Stimulated activated CD4-positive, alpha-beta T cell treated with anti-CD3 and anti-CD28 coated beads, Interleukin-15, amount 100 ng/mL, for 24 hours (primary cell): ENCODE data around the gene ANXA8L1.
"Not testable (repeated sequence)": the region's sequence is repeated elsewhere in the genome, so short reads cannot be mapped to it uniquely, and the experiment has no call there.

ENCODE experiments used
- DNase-seq: peaks from one replicate; pipeline ENCODE4 v3.0.0-alpha.2; 2020

The ANXA8L1 gene, protein sequence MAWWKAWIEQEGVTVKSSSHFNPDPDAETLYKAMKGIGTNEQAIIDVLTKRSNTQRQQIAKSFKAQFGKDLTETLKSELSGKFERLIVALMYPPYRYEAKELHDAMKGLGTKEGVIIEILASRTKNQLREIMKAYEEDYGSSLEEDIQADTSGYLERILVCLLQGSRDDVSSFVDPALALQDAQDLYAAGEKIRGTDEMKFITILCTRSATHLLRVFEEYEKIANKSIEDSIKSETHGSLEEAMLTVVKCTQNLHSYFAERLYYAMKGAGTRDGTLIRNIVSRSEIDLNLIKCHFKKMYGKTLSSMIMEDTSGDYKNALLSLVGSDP

DNA sequence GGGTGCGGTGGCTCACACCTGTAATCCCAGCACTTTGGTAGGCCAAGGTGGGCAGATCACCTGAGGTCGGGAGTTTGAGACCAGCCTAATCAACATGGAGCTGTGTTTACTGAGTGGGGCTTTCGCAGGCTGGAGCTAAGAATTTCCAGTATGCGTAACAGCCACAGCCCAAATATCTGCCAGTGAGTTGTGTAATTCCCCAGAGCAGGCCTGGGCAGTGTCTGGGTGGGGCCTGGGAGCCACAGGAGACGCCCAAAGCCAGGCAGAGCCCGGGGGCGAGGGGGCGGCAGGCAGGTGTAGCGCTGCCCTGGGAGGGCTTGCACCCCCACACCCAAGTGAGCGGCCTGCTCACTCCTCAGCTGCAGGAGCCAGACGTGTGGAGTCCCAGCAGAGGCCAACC is at the start of gene ANXA8L1:
Gene ANXA8L1, plus strand, starts transcription at position 371 of the 400 bp plus-strand sequence. CDS start 76 bp downstream, outside the sequence.
- DNase-seq = not testable (repeated sequence)

DNA sequence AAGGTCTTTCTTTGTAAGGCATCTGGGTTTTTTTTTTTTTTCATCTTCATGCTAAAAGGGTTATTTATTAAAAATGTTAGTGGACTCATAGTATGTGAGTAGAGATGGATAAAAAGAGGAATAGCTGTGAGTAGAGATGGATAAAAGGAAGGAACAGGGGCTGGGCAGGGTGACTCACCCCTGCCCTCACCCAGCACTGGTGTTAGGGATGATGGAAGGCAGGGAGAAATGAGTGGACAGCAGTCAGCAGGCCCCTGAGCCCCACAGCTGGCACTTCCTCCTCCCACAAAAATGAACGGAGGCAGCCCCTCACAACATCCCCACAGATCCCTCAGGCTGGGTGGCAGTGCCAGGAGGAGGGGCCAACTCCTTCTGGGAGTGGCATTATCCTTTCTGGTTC is 49.5 kb upstream of the ANXA8L1 start:
- DNase-seq = no peak

DNA sequence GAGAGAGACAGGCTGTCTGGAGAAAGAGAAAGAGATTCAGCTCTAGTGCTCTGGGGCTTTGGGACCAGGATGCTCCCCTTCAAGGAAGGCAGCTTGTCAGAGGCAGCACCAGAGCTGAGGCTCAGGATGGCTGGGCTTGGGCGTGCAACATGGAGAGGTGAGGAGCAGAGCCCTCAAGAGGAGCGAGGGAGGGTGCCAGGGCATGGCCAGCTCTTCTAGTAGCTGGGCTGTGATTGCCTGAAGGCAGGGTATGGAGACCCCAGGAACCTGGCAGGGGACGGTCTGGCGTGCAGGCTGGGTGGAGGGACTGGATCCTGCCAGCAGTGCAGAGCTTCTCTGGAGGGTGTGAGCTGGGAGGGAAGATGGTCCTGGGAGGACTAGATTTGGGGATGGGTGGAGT is 48.6 kb upstream of the ANXA8L1 start:
- no peak for DNase-seq

DNA sequence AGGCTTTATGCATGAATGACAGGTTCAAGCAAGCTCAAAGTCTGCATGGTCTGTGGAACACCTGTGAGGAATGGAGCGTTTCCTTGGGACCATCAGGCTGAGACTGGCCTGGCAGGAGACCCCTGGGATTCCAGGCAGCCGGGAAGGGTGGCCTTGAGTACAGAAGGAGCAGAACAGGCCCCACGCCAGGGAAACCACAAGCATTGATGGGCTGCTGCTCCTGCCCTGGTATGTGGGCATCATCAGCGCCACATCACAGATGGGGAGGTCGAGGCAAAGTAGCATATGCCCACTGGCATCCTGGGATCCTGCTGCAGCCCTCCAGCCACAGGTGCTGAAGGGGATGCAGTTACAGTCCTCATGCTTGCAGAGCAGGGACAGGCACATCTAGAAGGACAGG is 47.9 kb upstream of the ANXA8L1 start:
- DNase-seq = no peak

DNA sequence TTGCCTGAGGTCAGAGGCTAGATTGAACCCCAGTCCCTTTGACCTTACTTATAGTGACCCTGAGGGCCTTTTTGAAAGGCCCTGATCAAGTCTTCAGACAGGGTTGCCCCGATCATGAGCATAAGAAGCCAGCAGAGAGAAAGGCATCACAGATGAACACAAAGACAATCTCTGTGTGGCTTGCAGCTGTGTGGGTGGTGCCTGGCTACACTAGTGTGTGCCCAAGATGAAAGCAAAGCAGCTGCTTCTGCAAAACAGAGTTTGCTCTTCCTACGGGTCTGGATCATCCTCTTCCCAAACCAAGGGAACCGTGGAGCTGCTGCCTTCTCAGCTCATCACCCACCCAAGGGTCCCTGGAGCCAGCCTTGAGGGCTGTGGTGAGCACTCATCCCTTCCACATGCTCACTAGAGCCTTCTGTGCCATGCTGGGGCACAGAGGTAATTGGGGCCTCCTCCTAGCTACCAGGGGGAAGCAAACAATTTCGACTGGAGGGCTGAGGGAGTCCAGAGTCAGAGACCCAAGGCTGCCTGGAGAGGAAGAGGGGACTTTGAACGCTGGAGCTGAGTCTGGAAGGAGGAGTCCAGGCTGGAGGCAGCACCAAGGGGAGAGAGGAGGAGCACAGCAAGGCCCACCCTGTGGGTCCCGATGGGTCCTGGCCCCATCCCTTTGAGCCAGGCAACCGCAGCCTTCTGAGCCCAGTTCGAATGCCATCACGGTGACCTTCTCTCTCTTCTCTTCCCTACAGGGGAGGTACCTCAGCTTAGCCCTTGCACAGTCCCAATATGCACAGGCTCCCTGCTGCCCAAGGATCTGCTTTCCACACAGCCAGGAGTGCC is 46.5 kb upstream of the ANXA8L1 start:
- DNase-seq = no peak

DNA sequence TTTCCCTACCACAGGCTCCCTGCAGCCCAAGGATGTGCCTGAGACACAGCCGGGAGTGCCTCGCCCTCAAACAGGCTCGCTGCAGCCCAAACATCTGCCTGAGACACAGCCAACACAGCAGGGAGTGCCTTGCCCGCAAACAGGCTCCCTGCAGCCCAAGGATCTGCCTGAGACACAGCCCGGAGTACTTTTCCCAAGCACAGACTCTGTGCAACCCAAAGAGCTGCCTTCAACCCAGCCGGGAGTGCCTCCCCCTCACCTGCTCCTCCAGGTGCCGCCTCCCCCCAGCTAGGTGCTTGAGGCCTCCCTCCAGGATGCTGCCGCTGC is 45.9 kb upstream of the ANXA8L1 start:
- DNase-seq = no peak

DNA sequence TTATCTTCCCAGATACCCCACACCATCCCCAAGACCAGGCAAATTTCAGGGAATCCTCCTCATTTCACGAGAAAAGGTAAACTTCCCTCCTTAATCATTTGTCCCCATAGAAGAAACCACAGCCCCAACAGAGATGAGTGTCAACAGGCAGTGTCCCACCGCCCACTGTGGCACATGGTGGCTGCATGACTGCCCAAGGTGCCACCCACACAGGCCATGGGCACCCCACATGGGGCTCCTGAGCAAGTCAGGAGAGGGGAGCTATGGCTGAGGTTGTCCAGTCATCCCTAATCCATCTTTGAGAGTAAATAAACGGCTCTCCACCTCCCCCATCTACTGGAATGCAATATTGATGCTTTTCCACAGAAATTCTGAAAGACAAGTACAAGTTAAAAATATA is 44.7 kb upstream of the ANXA8L1 start:
- no peak for DNase-seq

DNA sequence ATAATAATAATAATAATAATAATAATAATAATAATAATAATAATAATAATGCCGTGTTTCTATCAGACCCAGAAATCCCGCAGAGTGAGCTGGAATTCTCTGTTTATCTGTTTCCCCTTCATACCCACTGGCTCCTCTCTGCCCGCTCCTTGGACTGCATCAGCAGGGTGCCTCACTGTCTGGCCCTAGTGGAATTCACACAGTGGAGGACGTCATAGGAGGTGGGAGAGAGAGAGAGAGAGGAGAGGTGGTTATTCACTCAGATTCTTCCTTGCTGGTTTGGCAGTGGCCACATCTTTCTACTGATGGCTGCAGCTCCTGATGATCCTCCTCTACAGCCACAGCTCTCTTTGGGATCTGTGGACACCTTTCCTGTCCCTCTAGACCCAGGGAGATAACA is 10.1 kb upstream of the ANXA8L1 start:
- DNase-seq = not testable (repeated sequence)

DNA sequence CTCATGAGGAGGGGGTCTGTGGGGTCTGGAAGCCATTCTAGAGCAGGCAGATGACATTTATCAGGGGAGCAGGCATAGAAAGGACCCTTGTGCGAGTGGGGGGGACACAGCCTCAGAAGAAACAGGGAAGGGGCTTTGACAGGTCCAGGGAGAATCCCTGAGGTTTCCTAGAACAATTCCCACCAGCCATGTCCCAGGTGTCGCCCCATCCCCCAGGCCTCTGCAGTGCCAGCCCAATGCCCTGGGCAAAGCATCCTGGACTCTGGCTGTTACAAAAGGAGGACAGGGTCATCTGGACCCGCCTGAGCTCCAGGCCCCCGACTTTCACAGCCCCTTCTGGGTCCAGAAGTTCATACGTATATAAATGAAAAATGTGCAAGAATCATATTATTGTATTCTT is 8.4 kb upstream of the ANXA8L1 start:
- not testable (repeated sequence) for DNase-seq

DNA sequence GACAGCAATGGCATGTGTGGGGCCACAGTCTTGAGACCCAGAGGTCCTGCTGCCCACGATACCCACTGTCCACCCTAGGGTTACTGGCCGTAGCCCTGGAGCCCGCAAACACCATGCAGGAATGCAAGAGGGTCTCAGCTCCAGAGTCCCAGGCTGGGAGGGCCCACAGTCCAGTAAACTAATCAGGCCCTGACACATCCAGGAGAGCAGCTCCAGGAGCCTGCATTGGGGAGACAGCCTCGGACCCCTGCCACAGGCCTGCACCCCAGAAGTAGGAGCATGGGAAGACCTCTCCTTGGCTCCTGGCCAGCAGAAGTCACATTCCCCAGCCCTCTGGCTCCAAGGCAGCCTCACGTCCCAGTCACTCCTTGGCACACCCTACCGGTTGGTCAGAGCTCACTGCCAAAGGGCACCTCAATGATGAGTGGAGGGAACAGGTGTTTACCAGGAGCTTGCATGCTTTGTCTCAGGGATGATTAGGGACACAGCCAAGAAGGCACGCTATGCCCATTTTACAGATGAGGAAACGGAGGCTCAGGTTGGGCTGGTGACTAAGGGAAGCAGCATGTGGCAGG is 7.8 kb upstream of the ANXA8L1 start:
- not testable (repeated sequence) for DNase-seq

DNA sequence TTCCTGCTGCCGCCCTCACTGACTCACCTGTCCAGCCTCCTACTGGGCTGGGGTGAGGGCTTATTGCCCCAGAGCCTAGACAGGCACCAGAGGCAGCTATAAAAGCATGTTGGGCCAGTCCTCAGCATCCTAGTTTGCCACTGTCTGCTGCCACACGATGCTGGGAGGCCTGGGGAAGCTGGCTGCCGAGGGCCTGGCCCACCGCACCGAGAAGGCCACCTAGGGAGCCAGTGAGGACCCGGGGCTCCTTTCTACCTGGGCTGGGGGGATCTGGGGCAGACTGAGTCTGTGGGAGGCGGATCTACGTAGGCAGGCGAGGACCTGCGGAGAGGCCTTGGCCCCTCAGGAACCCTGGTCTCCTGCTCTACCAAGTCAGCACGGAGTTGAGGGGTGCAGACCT is 6.6 kb upstream of the ANXA8L1 start:
- DNase-seq = not testable (repeated sequence)

DNA sequence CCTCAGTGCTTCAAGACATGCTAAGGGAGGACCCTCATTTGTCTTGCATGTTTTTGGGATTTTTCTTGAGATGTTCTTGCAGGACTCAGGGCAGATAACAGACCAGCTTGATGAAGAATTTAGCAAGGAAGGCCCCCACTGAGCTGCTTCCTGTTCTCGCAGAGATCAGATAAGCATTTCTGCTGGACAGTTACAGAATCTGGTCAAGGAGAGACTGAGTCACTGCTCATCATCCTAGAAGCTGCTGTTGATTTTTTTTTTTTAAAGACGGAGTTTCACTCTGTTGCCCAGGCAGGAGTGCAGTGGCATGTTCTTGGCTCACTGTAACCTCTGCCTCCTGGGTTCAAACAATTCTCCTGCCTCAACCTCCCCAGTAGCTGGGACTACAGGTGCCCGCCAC is 1.2 kb upstream of the ANXA8L1 start:
- not testable (repeated sequence) for DNase-seq

DNA sequence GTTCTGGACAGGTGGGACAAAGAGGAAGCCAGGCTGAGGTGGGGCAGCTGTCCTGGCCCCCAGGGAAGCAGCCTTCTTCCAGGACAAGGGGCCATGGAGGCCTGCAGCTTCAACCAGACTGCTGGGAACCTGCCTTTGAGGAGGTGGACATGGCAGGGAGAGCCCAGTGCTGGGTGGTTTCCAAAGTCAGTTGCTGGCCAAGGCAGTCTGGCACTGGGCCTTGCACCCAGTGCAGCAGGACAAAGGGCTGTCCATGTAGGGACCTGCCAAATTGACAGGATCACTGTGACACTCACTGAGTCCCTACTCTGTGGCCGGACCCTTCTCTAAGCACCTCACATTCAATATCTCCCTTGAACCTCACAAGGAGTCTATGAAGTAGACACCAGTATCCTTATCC is 1.4 kb downstream of the ANXA8L1 start:
- not testable (repeated sequence) for DNase-seq

DNA sequence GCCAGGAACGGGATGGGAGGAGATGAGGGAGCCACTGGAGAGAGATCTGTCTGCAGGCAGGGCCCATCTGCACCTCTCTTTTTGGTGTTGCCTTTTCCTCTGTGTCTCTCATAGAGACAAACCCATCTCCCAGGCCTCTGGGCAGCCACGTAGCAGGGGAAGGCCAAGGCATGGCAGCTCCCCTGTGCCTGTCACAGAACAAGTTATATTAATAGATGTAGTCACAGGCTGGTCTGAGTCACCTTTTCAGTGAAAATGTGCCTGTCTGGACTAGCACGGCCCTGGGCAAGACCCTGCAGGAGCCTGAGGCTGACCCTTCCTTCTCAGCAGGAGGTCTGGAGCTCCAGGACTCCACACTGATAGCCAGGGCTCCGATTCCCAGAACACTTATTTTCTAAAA is 2.1 kb downstream of the ANXA8L1 start:
- not testable (repeated sequence) for DNase-seq

DNA sequence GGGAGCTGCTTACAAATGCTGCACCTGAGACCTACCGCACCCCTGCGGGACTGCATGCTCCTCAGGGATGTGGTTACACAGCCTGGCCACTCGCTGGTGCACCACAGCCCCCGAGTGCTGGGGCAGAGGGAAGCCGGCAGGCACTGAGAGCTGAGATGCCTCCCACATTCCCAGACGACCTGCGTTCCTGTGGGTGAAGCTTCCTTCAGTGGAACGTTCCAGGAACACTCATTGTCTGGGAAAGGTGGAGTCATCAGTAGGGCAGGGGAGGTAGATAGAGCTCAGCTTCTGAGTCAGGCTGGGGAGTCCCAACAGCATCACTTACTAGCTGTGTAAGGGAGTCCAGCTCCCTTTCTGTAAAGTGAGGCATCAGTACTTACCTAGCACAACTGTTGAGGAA is 2.5 kb downstream of the ANXA8L1 start:
- DNase-seq = not testable (repeated sequence)

DNA sequence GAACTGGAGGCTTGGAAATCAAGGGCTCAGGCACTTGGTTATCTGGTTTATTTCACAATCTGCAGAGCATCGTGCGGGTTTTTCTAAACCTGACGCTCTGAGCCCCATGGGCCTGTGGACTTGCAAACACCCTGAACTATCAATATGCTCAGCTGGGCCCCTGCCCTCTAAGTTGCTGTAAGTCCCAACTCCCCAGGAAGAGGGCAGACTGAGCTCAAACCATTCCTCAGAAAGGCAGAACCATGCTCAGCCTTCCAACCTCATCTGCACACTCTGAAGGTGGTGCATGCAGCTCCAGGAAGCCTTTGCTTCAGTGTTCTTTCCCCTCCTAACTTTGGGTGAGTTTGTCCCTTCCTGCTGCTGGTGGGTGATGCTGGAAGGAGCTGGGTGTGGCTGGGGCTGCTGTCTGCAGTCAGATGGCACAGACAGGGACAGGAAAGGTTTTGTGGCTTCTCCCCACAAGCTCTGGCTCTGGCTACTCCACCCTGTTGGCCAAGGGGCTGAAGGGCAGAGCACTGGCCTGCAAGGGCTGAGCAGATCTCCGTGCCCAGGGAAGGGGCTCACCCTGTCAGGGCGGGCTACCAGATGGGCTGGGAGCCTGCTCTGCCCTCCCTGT is 3.8 kb downstream of the ANXA8L1 start:
- not testable (repeated sequence) for DNase-seq

DNA sequence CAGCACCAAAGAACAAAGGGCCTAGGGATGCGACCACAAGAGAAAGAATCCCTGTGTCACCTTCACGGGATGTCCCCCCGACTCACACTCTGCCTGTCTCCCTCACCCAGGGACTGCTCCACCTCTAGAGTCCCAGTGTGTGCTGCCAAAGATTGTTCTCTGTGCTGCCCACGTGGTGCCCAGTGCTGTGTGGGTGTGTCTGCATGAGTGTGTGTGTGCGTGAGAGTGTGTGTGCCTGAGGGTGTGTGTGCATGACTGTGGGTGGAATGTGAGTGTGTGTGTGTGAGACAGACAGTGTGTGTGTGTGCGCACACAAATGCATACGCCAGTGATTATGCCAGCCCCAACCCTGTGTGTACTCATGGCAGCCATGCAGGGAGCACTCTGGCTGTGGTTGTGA is 10.3 kb downstream of the ANXA8L1 start:
- not testable (repeated sequence) for DNase-seq

DNA sequence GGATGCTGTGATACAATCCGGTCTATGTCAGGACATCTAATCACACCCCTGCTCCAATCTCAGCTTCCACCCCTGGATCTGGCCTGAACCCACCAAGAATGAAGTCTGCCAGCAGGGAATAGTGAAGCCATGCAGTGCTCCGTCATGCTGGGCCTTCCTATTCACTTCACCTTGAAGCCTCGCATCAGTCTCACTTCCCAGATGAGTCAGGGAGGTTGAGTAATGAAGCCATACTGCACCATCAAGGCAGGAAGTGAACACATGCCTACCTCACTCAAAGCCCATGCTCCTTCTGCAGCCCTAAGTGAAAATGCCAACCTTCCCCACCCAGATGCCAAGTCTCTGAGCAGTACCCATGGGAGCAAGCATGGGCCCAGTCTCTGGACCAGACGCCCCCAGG is 11.1 kb downstream of the ANXA8L1 start:
- not testable (repeated sequence) for DNase-seq

DNA sequence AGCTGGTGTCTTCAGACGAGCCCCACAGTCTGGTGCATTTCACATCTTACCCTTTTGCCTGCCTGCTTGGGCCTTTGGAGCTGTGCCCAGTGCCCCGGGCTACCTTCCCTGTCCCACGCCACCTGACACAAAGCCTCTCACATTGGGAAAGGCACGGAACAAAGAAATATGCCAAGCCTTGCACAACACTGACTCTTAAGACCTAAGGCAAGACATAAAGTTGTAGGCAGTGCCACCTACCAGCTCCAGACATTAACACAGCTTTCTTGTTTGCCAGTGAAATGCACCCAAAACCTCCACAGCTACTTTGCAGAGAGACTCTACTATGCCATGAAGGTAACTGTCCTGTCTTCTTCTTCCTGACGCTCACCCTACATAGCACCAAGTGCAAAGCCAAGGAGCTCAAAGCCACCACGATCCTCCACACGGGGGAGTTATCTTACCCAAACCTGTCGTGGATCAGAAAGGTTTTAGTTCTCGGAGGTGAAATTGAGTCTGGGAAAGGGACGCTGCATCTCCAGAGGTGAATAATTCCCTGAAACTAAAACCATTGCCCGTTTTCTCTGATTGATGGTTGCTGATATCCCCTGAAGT is 11.8 kb downstream of the ANXA8L1 start:
- DNase-seq = not testable (repeated sequence)

DNA sequence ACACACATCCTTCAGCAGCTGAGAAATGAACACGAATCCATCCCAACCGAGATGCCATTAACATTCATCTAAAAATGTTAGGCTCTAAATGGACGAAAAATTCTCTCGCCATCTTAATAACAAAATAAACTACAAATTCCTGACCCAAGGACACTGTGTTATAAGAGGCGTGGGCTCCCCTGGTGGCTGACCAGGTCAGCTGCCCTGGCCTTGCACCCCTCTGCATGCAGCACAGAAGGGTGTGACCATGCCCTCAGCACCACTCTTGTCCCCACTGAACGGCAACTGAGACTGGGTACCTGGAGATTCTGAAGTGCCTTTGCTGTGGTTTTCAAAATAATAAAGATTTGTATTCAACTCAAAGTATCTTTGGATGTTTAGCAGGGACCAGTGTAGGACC is 15.8 kb downstream of the ANXA8L1 start:
- not testable (repeated sequence) for DNase-seq

DNA sequence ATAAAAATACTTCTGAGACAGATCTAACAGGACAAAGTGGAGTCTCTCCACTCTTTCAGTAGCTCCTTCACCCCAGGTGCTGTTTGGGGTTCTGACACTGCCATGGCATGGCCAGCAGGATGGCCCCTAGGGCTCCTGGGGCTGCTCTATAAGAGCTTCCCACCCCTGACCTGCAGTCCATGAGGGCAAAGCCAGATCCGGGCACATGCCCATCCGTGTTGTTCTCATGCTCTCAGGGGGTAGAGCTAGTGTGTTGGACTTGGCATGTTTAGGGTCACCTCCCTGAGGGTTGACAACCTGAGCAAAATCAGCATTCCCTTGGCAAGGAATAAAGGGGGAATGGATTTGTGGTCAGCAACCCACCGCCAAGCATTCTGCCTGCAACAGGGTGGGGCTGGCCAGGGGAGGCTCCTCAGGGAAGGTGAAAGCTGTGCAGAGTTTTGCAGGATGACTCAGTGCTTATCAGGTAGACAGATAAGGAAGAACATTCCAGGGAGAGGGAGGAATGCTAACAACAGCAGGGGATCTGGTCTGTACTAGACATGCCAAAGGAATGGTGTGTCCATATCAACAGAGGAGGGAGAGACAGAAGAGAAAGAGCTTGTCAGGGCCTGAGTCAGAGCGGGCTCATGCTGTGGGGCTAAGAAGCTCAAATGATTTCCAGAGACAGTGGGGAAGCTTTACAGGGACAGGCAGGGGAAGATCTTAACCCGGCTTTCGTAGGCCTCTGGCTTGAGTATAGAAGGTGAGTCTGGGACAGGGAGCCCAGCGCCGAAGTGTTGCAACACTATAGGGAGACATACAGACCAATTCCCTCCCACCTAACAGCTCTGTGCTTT is 21.1 kb downstream of the ANXA8L1 start:
- DNase-seq = not testable (repeated sequence)

DNA sequence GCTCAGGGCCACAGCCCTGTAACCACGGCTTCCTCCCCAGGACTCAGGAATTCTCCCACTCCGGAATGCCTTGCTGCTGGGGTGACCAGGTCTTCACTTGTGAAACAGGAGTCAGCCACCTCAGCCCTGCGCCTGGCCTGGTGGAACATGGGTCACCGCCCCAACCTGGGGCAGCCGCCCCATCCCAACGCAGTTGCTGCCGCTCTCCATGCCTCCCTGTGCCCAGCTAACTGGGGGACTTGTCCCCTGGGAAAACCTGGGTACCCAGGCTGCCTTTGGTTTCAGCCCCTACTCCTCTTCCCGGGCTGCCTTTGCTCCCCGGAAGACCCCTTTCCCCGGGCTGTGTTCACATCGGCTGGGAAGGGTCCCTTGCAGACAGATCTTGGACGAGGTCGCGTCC is 22.2 kb downstream of the ANXA8L1 start:
- DNase-seq = not testable (repeated sequence)
